ENCODE data around the gene TTLL3.

TTLL3 gene

GRCh38 chr3:9778143-9779074 is 31.7 kb upstream of the TTLL3 start:
- Histone ChIP-seq H4K20me1 (ENCODE audit: low read depth, low read length) (no peaks in the 10 kb centered on the region), H3F3A (ENCODE audit: insufficient read depth) (peaks cover 34% of the 10 kb centered on the region), H3K27ac (ENCODE audit: low read depth, low read length) (no peak overlapping the region), H3K36me3 (ENCODE audit: low read length) (peaks cover 4% of the 10 kb centered on the region; the same call in 1 of the 2 replicates), H3K9me3 (ENCODE audit: insufficient read depth, low read length) (no peaks in the 10 kb centered on the region), H3K27me3 (ENCODE audit: low read length) (no peaks in the 10 kb centered on the region), H3K79me2 (ENCODE audit: insufficient read depth, low read length) (no peaks in the 10 kb centered on the region), H3K9ac (ENCODE audit: low read length) (no peak overlapping the region), H3K4me3 (ENCODE audit: insufficient read depth, low read length, poor library complexity, severe bottlenecking) (no peak overlapping the region), H3K9me2 (replicated peaks; ENCODE audit: insufficient read depth, low read length) (no peaks in the 10 kb centered on the region), H2AFZ (ENCODE audit: low read depth, low read length, severe bottlenecking) (no peak overlapping the region), H3K4me2 (ENCODE audit: low read depth, low read length, poor library complexity, severe bottlenecking) (no peak overlapping the region)
- TF ChIP-seq CTCF (IDR thresholded peaks at IDR 0.05; ENCODE audit: insufficient read depth, low read length, poor library complexity, severe bottlenecking) (no peak), EZH2phosphoT487 (conservative IDR thresholded peaks at IDR 0.05; ENCODE audit: low read length) (no peak)

GRCh38 chr3:9779075-9779593 is 30.9 kb upstream of the TTLL3 start:
- no peak overlapping the region for H3K4me3 ChIP-seq (ENCODE audit: insufficient read depth, low read length, poor library complexity, severe bottlenecking)
- H3K79me2 ChIP-seq (ENCODE audit: insufficient read depth, low read length): no peaks in the 10 kb centered on the region
- TF ChIP-seq EZH2phosphoT487 (conservative IDR thresholded peaks at IDR 0.05; ENCODE audit: low read length) (no peak), CTCF (IDR thresholded peaks at IDR 0.05; ENCODE audit: insufficient read depth, low read length, poor library complexity, severe bottlenecking) (no peak)
- peaks cover 34% of the 10 kb centered on the region for H3F3A ChIP-seq (ENCODE audit: insufficient read depth)
- H3K36me3 ChIP-seq (ENCODE audit: low read length): peaks cover 4% of the 10 kb centered on the region; the same call in 1 of the 2 replicates
- H3K9ac ChIP-seq (ENCODE audit: low read length): 0 out of 2 replicates have a peak overlapping the region, but pooled peaks have one; percentile 49
- no peak overlapping the region for H2AFZ ChIP-seq (ENCODE audit: low read depth, low read length, severe bottlenecking)
- H3K9me3 ChIP-seq (ENCODE audit: insufficient read depth, low read length): no peaks in the 10 kb centered on the region
- H3K27me3 ChIP-seq (ENCODE audit: low read length): no peaks in the 10 kb centered on the region
- H3K27ac ChIP-seq (ENCODE audit: low read depth, low read length): peak overlapping the region; percentile 91
- H3K4me2 ChIP-seq (ENCODE audit: low read depth, low read length, poor library complexity, severe bottlenecking): peak overlapping the region; percentile 41
- no peaks in the 10 kb centered on the region for H4K20me1 ChIP-seq (ENCODE audit: low read depth, low read length)
- H3K9me2 ChIP-seq (replicated peaks; ENCODE audit: insufficient read depth, low read length): no peaks in the 10 kb centered on the region

- H3F3A ChIP-seq (ENCODE audit: insufficient read depth): peaks cover 34% of the 10 kb centered on the region
- H3K36me3 ChIP-seq (ENCODE audit: low read length): peaks cover 4% of the 10 kb centered on the region; the same call in 1 of the 2 replicates
- H3K9ac ChIP-seq (ENCODE audit: low read length): peak overlapping the region; percentile 49
- H3K4me2 ChIP-seq (ENCODE audit: low read depth, low read length, poor library complexity, severe bottlenecking): peak overlapping the region; percentile 41
- H3K4me3 ChIP-seq (ENCODE audit: insufficient read depth, low read length, poor library complexity, severe bottlenecking): no peak overlapping the region
- H3K9me3 ChIP-seq (ENCODE audit: insufficient read depth, low read length): no peaks in the 10 kb centered on the region
- no peaks in the 10 kb centered on the region for H3K79me2 ChIP-seq (ENCODE audit: insufficient read depth, low read length)
- no peaks in the 10 kb centered on the region for H3K9me2 ChIP-seq (replicated peaks; ENCODE audit: insufficient read depth, low read length)
- H2AFZ ChIP-seq (ENCODE audit: low read depth, low read length, severe bottlenecking): no peak overlapping the region
- no peaks in the 10 kb centered on the region for H4K20me1 ChIP-seq (ENCODE audit: low read depth, low read length)
- TF ChIP-seq EZH2phosphoT487 (conservative IDR thresholded peaks at IDR 0.05; ENCODE audit: low read length) (no peak), CTCF (IDR thresholded peaks at IDR 0.05; ENCODE audit: insufficient read depth, low read length, poor library complexity, severe bottlenecking) (no peak)
- H3K27me3 ChIP-seq (ENCODE audit: low read length): no peaks in the 10 kb centered on the region
- peak overlapping the region; percentile 91 for H3K27ac ChIP-seq (ENCODE audit: low read depth, low read length)
Measured at GRCh38 chr3:9779721-9780457, 30.2 kb upstream of the TTLL3 start.

Measured in SU-DHL-6 (cell line).